HG02798 (cell line): ENCODE data around the gene MND1.

Source experiments
- ATAC-seq: cut with Tn5 transposase; IDR thresholded peaks from one replicate; pipeline ENCODE4 v1.9.1; 2021; ENCODE audit warnings: mild to moderate bottlenecking; ENCODE audit not compliant: unreplicated experiment, poor library complexity

MND1 gene, protein sequence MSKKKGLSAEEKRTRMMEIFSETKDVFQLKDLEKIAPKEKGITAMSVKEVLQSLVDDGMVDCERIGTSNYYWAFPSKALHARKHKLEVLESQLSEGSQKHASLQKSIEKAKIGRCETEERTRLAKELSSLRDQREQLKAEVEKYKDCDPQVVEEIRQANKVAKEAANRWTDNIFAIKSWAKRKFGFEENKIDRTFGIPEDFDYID

DNA sequence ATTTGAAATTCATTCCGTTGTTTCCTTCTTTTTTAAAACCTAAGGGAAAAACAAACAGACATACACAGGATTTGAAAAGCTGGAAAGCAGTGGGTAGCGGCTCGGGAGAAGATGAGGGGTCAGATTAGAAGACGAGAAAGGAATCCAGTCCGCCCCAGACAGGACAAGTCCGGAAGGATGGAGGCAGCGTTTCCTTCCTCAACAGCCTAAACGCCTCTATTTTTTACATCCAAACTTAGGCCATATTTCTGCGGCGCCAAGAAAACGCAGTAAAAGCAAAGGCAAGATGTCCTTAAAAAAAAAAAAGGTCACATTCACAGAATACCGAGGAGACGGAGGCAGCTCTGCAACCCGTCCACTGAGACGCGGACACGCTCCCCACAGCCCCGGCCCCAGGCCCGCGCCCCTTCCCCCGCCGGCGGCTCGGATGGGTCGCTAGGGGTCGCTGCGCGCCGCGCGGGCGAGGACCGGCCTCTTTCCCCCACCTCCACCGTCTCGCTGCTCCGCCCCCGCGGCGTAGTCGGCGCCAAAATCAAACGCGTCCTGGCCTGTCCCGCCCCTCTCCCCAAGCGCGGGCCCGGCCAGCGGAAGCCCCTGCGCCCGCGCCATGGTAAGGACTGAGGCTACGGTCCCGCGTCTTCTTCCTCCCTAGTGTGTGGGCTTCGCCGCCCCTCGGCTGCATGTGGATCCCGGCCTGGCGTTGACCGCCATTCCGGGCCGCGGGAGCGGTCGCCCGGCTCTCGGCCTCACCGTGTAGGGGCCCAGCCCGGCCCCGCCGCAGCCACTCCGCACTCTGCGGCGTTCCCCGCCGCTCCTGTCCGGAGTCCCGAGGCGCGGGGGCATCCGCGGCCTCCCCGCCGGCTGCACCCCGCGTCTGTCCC is at the start of gene MND1:
MND1 (plus strand) TSS at position 558 of the 881 bp plus-strand sequence; CDS start at position 608, 50 bp downstream.
- peak; percentile 85 for ATAC-seq

DNA sequence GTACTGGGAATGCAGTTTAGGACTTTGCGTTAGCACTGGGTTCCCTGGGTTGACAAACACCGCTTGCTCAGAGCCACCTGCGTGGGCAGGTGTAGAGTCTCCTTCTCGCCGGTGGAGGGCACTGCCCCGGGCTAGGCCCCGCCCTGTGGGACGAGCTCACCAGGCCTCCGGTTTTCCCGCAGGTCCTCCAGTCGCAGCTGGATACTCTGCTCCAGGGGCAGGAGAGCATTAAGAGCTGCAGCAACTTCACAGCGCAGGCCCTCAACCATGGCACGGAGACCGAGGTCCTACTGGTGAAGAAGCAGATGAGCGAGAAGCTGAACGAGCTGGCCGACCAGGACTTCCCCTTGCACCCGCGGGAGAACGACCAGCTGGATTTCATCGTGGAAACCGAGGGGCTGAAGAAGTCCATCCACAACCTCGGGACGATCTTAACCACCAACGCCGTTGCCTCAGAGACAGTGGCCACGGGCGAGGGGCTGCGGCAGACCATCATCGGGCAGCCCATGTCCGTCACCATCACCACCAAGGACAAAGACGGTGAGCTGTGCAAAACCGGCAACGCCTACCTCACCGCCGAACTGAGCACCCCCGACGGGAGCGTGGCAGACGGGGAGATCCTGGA is 49.2 kb upstream of the MND1 start:
- ATAC-seq, result no peak

DNA sequence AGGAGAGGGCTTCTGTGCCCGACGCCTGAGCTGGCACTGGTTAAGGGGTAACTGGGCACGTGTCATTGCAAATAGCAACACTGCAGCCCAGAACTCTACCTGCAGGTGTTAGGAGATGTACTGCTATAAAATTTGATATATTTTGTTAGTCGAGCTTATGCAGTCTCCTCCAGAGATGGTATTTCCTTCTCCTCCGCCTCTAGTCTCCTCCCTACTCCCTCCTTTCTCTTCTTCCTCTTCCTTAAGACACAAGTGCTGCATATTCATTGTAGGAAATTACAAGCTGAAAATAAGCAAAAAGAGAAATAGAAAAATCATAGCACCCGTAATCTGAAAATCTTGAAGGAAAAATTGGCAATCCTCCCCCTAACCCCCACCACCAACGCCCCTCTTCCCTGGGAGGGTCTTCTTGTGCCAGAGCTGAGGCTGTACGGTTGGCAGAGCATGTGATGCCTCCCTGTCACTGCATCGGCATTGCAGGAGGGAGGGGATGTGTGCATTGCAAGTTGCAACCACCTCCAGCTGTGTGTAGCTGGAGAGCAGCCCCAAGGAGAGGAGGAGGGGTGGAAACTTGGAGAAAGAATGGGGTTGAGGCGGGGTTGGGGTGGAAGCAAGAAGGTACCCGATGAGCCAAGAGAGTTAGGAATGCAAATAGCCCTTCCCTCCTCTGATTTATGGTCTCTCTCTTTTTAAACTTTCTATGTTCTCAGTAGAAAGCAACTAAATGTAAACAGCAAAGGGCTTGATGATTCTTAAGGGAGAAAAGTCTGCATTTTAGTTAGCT is 48.3 kb upstream of the MND1 start:
- ATAC-seq, result no peak

GRCh38 chr4:153297116-153297515 is 47.4 kb upstream of the MND1 start:
- no peak for ATAC-seq

- ATAC-seq, result no peak
These were observed 33.7 kb upstream of the MND1 start for GRCh38 chr4:153310793-153311192.

- no peak for ATAC-seq
These were observed 29.6 kb upstream of the MND1 start for GRCh38 chr4:153314915-153315314.

DNA sequence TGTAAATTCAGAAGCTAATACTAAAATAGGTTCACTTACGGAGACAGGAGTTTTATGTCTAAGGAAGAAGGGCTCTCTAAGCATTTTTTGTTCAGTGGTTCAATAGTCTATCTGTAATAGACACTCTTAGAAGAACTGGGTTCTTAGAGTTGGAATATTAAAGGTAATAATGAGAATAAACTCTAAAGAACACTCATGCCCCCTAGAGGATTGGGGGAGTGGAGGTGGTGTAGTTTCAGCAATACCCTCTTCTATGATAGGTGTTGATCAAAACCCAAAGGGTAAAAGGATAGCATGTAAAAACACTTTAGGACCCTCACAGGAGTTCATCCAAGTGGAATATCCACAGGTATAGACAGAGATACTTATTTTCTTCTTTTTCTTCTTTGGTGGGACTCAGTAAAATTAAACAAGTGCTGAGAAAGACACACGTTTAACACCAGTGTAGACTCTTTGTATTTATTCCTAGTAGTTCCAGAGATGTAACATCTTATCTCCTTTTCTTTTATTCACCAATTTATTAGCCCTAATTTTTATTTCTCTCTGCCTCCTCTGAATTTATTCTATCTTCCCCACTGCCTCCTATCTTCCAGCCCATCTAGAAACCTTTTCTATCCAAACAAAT is 25.7 kb upstream of the MND1 start:
- ATAC-seq, result peak; percentile 65

DNA sequence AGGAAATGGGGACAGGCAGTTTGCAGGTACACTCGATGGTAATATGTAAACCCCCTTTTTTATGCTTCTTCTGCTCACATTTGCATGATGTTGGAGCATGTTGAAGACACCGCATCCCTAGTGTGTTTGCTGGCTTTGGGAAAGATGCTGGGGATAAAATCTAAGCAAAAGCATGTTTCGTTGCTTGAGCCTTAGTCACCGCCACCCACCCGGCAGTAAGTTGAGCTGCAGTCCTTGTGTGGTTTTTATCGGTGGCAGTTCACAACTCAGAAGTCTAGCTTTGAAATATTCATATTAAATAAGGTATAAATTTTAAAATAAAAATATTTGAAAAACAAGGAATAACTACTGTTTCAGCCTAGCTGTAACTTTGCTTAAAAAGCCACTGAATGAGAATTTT is 21.7 kb upstream of the MND1 start:
- ATAC-seq, result no peak

GRCh38 chr4:153324046-153324445 is 20.4 kb upstream of the MND1 start:
- ATAC-seq, result no peak

GRCh38 chr4:153325558-153325957 is 18.9 kb upstream of the MND1 start:
- no peak for ATAC-seq

DNA sequence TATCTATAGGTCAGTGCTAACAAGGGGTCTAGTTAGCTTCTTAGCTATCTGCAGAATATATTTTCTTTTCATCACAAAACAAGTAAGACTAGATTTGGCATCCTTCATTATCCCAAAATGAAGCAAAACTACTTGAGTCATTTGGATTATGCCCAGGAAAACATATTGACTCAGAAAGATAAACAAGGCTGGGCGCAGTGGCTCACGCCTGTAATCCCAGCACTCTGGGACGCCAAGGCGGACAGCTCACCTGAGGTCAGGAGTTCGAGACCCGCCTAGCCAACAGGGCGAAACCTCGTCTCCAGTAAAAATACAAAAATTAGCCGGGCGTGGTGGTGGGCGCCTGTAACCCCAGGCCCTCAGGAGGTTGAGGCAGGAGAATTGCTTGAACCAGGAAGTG is 18.0 kb upstream of the MND1 start:
- no peak for ATAC-seq

DNA sequence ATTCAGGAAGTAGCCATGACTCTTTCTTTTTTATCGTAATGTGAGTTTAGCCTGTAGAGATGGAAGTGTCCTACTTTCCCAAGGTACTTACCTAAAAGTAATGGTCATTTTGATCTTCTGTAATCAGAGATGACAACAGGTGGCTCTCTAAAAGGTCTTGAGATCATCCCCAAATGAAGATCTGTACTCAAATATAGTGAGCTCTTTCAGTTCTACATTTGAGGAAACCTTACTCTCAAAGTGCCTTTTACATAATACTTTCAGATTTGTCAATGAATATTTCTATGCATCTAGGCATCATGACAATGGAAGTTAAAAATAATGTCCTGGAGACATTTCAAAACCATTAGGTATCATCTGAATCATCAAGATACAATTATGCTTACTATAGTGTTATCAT is 17.2 kb upstream of the MND1 start:
- ATAC-seq, result no peak

DNA sequence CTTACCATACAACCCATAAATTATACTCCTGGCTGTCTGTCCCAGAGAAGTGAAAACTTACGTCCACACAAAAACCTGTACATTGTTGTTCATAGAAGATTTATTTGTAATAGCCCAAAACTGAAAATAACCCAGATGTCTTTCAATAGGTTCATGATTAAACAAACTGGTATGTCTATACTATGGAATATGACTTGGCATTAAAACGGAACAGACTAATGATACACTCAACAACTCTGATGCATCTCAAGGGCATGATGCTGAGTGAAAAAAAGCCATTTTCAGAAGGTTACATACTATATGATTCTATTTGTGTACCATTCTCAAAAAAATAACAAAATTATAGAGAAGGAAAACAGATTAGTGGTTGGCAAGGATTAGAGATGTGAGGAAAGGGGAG is 11.6 kb upstream of the MND1 start:
- ATAC-seq, result no peak

DNA sequence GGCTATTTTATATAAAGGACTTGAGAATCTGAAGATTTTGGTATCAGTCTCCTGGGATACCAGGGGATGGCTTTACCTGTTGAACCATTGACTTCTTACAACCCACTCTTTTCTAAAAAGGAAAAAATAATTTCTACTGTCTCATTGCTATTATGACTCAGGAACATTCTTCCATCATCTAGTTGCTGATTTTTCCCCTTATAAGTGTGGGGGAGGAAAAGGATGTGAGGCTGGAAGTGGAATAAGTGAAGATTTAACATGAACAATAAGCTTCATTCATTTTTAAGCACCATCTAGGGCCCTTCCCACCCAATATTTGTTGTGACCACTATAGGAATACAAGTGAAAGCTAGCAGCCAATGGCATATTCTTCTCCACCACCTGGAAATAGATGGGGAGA is 10.6 kb upstream of the MND1 start:
- ATAC-seq, result no peak

- ATAC-seq, result no peak
These were observed 8.8 kb upstream of the MND1 start for GRCh38 chr4:153335665-153336064.

DNA sequence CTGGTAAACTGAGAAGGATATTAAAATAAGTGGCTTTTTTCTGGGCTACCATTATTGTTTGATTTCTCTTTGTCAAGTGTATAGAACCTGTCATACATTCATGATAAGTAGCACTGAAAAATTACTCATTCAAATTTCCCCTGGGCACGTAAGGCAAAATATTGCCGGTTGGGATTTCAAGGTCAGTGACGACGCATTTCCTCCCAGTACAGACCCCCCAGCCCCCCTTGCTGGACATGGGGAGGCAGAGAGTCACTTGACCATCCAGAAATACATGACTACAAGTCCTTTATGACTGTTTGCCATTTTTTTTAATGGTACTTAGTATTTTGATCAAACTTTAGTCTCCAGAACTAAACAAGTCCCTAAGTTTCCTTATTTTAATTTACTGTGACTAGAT is 6.8 kb upstream of the MND1 start:
- no peak for ATAC-seq

DNA sequence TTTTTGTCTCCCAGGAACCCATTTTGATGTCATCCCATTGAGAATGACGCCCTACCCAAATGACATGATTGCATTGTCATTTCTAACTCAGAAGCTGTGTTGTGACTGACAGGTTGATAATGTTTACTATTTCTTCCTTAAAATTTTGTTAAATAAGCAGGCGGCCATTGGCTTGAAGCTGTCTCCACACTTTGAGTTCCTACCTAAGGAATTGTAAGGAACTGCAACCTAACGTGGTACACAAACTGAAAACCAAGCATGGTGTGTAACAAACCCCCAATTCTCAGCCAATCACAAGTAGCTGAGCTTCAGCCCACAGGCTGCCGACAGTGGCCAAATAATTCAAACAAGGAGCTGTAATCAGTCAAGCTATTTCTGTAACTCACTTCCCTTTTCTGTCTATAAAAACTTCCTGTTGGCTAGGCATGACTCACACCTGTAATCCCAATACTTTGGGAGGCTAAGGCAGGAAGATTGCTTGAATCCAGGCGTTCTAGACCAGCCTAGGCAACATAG is 2.9 kb upstream of the MND1 start:
- no peak for ATAC-seq

GRCh38 chr4:153342751-153343552 is 1.5 kb upstream of the MND1 start:
- no peak for ATAC-seq
